NCI-H1105 treated with DMSO at 0.1 percent for 48 hours (cell line): Measurements from ENCODE around the gene ANP32E.
A peak's percentile ranks its signal among the peaks of the same experiment; 100 is the strongest.

ENCODE experiments used
- DNase-seq: peaks from one replicate; lab custom pipeline; 2025; lab: John Stamatoyannopoulos, UW

The ANP32E gene

DNA sequence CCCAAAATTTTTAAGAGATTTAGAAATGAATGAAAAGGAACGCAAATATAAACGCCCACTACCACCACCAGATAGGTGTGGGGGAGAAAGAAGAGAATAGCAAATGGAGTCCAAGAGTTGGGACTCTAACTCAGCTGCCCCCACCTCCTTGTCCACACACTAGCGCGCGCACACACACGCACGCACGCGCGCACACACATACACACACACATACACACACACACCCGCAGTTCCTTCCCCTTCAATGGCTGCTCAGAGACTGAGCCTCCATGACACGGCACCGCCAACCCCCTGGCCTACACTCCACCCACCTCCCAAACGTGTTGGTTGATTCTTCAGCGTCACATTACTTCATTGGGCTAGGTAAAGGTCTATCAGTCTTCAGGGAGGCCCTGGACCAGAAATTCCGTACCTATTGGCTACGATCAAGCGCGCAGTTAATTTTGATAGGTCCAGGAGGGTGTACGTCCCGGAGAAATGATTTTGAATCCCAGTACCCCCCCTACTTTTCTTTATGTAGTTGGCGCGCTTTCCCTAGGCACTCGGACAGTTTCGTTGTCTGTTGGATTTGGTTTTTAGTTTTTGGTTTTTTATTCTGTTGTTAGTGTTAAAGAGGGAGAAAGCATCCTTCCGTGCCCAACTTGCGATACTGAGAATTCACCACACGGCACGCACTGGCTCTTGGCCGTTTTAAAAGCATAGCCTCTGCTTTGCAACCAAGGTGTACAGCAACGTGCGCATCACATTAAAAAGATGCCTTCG, at the start of gene ANP32E:
Gene ANP32E (minus strand): TSS at position 261 of the 762 bp plus-strand sequence. CDS start 326 bp downstream, outside the sequence.
- DNase-seq, result peak; percentile 100

DNA sequence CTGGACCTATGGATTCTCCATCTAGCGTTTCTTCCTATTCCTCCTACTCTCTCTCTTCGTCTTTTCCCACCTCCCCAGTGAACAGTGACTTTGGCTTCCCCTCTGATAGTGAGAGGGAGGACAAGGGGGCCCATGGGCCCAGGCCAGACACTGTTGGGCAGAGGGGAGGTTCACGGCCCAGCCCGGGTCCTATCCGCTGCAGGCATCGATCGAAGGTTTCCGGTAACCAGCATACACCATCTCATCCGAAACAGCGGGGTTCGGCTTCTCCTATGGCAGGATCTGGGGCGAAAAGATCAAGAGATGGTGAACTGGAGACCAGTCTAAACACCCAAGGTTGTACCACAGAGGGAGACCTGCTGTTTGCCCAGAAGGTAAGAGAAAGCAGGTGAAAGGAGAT, 47.3 kb upstream of the ANP32E start:
- DNase-seq, result no peak

DNA sequence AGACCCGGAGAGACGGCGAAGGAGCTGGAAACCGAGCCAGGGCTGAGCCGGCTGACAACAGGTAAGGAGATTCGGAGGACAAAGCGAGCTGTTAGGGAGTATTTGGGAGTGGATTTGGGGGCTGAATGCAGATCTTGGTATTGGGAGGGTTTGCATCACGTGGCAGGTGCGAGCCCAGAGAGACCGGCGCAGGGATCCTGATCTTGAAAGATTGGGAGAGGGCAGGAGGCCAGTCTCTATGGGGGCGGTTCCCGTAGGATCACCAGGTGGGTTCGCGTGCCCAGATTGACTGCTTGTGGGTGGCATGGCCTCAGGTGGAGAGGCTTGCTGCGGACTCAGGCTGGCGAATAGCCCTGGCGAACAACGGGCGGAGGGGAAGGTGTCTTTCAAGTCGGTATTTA, 46.6 kb upstream of the ANP32E start:
- peak; percentile 91 for DNase-seq

DNA sequence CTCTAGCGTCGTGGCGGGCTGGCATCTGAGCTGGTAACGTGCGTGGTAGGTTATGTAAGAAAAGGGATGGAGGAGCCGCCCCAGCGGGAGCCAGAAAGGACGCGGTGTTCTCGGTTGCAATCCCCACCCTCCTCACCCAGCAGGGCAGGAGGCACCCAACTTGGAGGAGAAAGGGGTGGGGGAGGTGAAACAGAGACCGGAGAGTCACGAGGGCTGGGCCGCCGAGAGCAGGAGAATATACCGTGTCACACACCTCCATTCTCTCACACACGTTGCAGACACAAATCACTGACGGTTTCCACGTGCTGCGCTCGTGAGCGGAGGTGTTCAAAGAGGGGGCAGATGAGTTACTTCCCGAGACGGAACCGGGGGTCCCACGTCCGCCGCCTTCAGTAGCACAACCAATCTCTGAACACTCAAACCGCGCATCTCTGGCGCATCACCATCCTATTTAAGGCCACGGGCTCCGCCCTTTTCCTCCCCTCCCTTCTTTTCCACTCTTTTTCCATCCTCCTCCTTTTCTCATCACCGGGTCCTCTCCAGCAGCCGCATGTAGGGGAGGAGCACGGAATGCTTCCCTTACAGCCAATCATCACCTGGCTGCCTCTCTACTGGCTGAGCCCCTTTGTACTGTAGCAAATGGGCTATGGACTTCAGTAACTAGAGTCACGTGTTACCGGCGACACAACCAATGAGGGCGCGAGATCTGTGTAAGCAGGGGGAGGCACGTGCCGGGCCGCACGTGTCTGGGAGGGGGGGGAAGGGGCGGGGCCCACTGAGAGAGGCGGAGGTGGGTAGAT, 46.0 kb upstream of the ANP32E start, which contains the start of gene CIART:
Gene CIART (plus strand): TSS at position 797 of the 800 bp plus-strand sequence. CDS start 714 bp downstream, outside the sequence.
- DNase-seq, result peak; percentile 99

- DNase-seq, result peak; percentile 76
These were observed 45.4 kb upstream of the ANP32E start for GRCh38 chr1:150281221-150281757.

DNA sequence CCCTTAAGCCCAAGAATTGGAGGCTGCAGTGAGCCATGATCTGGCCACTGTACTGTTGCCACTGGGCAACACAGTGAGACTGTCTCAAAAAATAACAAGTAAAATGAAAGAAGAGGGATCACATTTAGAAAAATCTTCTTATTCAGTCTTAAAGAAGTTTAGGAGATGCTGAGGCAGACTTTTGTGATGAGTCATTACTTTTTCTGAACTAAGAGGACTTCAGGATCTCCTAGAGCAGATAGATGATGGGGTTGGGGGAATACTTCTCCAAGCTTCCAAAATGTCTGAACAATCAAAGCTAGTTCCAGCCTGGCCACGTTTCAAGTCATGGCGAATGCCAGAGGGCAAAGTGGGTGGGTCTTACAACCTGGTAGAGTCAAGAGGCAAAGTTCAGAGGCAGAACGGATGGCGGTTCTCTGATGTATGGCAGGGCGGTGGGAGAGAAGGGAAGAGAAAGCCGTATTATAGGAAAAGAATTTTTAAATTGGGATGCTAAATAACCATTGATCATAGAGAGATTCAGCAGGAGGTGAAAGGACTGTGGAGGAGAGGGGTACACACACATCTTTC, 44.3 kb upstream of the ANP32E start:
- no peak for DNase-seq

DNA sequence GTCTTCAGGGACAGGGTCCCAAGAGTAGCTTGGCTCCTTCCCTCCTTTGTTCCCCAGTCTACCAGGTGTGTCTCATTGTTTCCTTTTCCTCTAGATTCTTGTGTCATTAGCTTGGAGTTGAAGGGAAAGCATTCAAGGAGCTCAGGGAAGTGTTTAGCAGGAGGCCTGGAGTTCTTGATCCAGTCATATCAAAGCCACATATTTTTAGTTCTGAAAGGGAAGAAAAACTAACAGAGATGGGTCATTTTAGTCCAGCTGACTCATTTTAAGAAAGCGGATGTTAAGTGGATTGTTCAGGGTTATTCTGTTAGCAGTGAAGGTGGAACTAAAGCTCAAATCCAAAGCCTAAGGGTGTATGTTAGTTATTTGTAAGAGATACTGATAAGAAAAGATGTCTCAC, 37.4 kb upstream of the ANP32E start:
- DNase-seq, result no peak

- DNase-seq, result no peak
These were observed 35.5 kb upstream of the ANP32E start for GRCh38 chr1:150271291-150271959.

DNA sequence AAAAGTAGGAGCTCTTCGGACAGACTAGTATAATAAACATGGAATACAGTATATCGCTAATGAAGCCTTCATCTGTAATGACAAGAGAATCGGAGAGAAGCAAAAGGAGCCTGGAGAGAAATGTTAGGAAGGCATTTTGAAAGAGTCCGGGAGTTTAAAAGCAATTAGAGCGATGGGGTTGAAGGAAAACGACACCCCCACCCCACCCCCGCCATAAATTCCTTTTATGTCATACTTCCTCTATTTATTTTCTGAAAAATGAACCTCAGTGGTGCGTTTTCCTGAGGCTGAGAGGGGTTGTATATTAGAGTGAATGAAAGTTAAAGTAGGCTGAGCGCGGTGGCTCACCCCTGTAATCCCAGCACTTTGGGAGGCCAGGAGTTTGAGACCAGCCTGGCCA, 33.5 kb upstream of the ANP32E start:
- no peak for DNase-seq

DNA sequence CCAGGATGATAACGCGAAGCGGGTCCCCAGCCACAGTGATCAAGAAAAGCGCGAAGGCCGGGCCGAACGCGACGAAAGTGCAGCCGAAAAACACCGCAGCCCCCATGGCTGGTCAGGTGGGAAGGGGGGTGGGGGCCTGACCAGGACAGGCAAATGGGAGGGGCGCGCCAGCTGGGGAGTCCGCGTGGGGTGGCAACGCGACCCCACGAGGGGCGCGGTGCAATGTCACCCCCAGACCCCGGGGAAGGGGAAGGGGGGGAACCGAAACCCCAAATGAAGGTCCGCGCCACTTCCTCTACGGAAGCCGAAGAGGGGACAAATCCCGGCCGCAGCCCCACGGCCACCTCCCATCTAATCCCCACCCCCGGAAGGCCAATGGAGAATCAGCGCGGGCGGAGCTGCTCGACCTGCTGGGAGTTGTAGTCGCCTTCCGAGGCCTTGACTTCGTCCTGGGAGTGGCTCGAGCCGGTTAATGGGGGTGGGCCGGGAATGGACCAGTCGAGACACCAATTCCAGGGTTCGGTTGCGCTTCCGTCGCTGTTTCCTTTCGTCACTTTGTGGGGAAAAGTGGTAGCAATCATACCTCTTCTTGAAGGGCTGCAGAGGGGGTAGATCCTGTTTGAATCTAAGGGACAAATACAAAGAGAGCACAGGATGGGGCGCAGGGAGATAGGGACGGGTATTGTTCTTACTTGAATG, 32.9 kb upstream of the ANP32E start, which contains the start of gene APH1A:
Gene APH1A (minus strand): TSS at position 312 of the 699 bp plus-strand sequence. CDS start 206 bp downstream, at position 106.
- DNase-seq, result peak; percentile 94

DNA sequence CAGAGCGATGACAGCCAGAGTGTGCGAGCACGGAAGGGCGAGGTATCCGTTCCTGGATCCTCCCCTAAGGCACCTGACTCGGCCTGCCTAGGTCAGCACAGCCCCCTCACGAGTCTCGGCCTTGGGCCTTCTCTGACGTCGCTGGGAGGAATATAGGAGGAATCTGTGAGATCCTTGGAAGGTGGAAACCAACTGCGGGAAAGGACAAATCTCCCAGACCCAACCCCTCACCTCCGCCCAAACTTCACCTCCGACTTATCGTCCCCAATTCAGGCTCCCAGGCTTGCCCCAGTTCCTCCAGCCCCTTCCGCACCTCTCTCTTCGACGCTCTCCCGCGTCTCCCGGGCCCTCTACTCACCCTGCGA, 32.4 kb upstream of the ANP32E start:
- DNase-seq, result no peak

GRCh38 chr1:150267896-150268295, 32.0 kb upstream of the ANP32E start:
- DNase-seq, result no peak

GRCh38 chr1:150263549-150263948, 27.6 kb upstream of the ANP32E start:
- DNase-seq, result no peak

- no peak for DNase-seq
These were observed 26.7 kb upstream of the ANP32E start for GRCh38 chr1:150262388-150263320.

DNA sequence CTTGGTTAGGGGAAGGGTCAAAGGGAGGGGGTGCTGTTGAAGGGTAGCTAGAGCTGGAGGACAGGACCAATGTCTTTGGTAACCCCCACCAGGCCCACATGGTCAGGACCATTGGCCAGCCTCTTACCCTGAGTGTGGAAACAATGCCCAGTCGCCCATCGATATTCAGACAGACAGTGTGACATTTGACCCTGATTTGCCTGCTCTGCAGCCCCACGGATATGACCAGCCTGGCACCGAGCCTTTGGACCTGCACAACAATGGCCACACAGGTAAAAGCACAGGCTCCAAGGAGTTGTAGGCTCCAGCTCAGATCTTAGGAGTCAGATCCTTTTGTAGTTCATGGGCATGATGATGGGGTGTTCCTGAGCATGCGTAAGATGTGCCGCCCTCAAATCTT, 25.5 kb upstream of the ANP32E start:
- DNase-seq, result no peak

DNA sequence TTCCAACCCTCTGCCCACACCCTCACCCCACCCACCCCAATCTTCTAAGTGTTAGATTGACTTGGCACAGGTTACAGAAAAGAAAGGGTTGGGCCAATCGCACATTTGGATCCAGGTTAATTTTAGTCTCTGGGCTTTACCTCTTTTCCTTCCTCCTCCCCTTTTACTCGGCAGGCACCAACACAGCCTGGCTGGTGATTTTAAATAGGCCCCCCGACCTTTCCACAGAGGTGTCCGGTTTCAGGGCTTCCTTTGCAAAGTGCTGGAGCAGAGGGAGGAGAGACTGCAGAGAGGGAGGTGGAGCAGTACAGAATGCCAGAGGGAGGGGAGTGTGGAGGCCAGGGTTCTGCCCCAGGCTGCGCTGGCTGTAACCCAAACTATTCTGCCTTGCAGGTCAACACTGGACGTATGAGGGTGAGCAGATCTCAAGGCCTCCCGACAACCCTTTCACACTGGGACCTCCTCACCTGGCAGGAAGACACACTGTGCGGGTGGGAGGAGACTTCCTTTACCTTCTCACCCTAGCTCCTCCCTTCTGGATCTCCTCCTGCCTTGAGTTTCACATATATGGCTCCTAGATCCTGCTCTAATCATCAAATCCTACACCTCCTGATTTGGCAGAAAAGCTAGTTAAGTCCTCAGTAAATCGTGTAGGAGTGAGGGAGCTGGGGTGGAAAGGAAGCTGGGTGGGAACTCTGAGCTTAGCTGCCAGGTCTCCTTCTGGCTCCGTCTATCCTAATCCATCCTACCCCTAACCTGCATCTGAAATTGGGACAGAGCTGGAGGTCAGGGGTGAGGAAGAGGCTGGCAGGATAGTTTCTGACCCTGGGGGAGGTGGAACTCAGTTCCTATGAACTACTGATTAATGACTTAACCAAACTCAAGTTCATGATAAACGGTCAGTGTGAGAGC, 24.1 kb upstream of the ANP32E start:
- peak; percentile 64 for DNase-seq

GRCh38 chr1:150259217-150259616, 23.3 kb upstream of the ANP32E start:
- DNase-seq, result no peak

DNA sequence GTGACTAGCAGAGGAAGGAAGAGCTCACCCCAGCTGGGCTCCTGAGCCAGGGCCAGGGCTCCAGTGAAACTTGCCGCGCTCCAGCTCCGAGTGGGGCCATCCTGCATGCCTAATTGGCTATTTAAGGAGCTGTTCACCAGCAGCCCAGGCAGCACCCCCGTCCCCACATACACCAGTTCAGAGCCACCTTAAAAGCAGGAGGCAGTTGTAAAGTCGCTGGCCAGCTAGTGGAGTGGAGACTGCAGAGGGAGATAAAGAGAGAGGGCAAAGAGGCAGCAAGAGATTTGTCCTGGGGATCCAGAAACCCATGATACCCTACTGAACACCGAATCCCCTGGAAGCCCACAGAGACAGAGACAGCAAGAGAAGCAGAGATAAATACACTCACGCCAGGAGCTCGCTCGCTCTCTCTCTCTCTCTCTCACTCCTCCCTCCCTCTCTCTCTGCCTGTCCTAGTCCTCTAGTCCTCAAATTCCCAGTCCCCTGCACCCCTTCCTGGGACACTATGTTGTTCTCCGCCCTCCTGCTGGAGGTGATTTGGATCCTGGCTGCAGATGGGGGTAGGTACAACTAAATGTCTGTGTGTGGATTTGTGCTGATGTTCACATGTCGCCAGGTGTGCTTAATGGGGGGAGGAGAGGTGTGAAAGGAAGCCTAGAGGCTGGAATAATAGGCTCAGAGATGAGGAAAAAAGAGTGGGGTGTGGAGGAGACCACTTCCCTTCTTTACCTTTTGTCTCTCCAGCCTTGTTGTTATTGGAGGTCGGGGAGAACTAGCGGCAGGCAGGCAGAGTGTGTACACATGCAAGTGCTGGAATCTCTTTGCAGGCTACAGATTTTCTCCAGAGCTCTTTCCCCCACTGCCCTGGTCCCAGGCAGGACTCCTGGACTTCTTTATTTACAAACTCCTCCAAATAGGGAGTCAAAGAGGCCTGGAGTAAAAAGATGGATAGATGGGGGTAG, 22.0 kb upstream of the ANP32E start, which contains the start of gene CA14:
Gene CA14 (plus strand): TSS at position 151 of the 962 bp plus-strand sequence. CDS start 355 bp downstream, at position 506.
- DNase-seq, result no peak
